ENCODE measurements around the gene SLIT3. TPM values are rescaled to one million over a fixed set of nuclear protein-coding genes. Genes with fewer than 3 reads are reported as not detected.

Gene SLIT3
- total and polyA plus RNA-seq, 2 donors (not counting 3 experiments of a cell fraction or from before 2014, with no cell fraction given): 0.90 to 1.0 TPM

DNA sequence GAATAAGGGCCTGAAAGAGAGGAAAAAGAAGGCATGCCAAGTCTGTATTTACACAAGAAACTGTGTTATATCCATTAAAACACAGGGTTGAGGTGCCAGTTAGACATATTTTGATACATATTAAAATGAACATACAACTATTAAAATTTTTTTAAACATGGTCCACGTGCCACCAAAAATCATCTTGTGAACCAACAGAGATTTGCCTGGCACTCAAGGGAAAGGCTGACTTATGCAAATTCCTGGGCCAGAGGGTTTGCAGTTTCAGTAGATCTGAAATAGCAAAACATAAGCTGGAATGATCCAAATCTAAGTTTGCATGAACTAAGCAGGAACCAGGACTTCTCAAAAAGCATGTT lies 168.7 kb downstream of the SLIT3 start:
- no peaks in the 10 kb centered on the region for H4K20me1 ChIP-seq (replicated peaks; ENCODE audit: control insufficient read depth, extremely low read depth, insufficient read depth, low read length)
- H3K27me3 ChIP-seq (ENCODE audit: control insufficient read depth in 2 of 2, insufficient read depth in 2 of 2, low read length in 2 of 2): no peaks in the 10 kb centered on the region
- H3K4me3 ChIP-seq (replicated peaks in 1 of 3; ENCODE audit: insufficient read depth in 1 of 3, low read depth in 1 of 3, low read length in 3 of 3): no peak overlapping the region
- intact Hi-C loops (cut with micrococcal nuclease): no loop called here
- CTCF ChIA-PET: no interaction called here
- no peaks in the 10 kb centered on the region for H3K9me1 ChIP-seq (replicated peaks; ENCODE audit: control insufficient read depth, extremely low read depth, insufficient read depth, low read length)
- H3K9me3 ChIP-seq (replicated peaks; ENCODE audit: control insufficient read depth, insufficient read depth, low read length): no peaks in the 10 kb centered on the region
- POLR2A ChIA-PET: no interaction called here
- BruUV-seq (replicated peaks): no TSS peak
- H3K9ac ChIP-seq (replicated peaks; ENCODE audit: extremely low read depth, insufficient read depth, low read length): no peak overlapping the region
- no peaks in the 10 kb centered on the region for H3K79me2 ChIP-seq (ENCODE audit: control insufficient read depth, insufficient read depth, low read length)
- TF ChIP-seq POLR2AphosphoS5 (IDR thresholded peaks at IDR 0.05; ENCODE audit: insufficient read depth, low read depth, low read length) (no peak), MYC (IDR thresholded peaks at IDR 0.05; ENCODE audit: low read depth, low read length) (no peak), GATA2 (IDR thresholded peaks at IDR 0.05; ENCODE audit: insufficient read depth, insufficient read length, low read depth, low read length) (no peak), FOS (IDR thresholded peaks at IDR 0.05; ENCODE audit: borderline replicate concordance, insufficient read depth, low read length) (no peak), POLR2A (IDR thresholded peaks at IDR 0.05; ENCODE audit: low read depth, low read length) (no peak), CTCF (IDR thresholded peaks at IDR 0.05; ENCODE audit: extremely low read depth in 1 of 2, insufficient read depth in 1 of 2, low read depth in 1 of 2, low read length in 2 of 2) (no peak), EZH2 (IDR thresholded peaks at IDR 0.05; ENCODE audit: borderline replicate concordance, low read depth, low read length, severe bottlenecking) (no peak), JUN (IDR thresholded peaks at IDR 0.05; ENCODE audit: borderline replicate concordance, insufficient read depth, insufficient read length, low read depth) (no peak)
- TF ChIP-seq, protein P1, sequence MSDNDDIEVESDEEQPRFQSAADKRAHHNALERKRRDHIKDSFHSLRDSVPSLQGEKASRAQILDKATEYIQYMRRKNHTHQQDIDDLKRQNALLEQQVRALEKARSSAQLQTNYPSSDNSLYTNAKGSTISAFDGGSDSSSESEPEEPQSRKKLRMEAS (IDR thresholded peaks at IDR 0.05; ENCODE audit: insufficient read depth, insufficient read length): no peak
- no peak overlapping the region for H3K4me2 ChIP-seq (ENCODE audit: insufficient read depth, low read length)
- no peak for DNase-seq (ENCODE audit: low read depth, low spot score)
- H2AFZ ChIP-seq (ENCODE audit: low read depth, low read length): no peak overlapping the region
- H3K36me3 ChIP-seq (ENCODE audit: control insufficient read depth in 2 of 2, extremely low read depth in 1 of 2, insufficient read depth in 2 of 2, low read length in 2 of 2): no peaks in the 10 kb centered on the region
- dilution Hi-C loops (cut with MboI; ENCODE audit: extremely low pct_ligation_motif_present, low sequenced_read_pairs): no loop called here
- no peaks in the 10 kb centered on the region for H3K4me1 ChIP-seq (ENCODE audit: control insufficient read depth, extremely low read depth, insufficient read depth, low read length)
- no peak overlapping the region for H3K27ac ChIP-seq (ENCODE audit: insufficient read depth, low read depth, low read length)
- FAIRE-seq: no peak
